GOT3 (cell line): ENCODE results near the gene PITPNM3.

Experiments
- DNase-seq: peaks from one replicate; lab custom pipeline; 2025; ENCODE audit warnings: mixed read lengths; lab: John Stamatoyannopoulos, UW

PITPNM3 gene

DNA sequence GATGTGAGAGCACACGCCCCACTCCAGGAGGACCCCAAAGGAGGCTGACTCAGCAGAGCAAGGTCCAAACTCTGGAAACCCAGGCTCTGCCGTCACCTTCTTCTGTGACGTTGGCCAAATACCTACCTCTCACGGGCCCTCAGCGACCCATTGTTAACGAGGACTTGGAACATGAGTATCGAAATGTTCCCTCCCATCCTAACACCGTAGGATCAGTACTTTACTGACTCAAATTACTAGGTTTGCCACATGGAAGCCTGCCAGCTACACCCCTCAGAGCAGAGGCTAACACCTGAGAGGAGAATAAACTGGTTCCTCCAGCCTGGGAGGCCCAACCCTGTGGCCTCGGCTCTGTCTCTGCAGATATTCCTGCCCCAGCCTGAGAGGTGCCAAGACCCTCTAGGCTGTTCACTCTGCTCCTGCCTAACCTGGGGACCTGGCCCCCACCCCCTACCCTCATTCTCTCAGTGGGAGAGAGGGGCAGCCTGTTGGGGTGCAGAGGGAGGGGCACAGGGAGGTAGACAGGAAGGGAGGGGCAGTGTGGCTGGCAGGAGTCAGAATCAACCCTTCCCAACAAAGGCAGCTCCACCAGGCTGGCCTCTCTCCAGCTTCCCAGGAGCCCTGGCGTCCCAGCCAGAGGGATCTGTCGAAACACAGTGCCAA, 4.4 kb downstream of the PITPNM3 start:
- no peak for DNase-seq

DNA sequence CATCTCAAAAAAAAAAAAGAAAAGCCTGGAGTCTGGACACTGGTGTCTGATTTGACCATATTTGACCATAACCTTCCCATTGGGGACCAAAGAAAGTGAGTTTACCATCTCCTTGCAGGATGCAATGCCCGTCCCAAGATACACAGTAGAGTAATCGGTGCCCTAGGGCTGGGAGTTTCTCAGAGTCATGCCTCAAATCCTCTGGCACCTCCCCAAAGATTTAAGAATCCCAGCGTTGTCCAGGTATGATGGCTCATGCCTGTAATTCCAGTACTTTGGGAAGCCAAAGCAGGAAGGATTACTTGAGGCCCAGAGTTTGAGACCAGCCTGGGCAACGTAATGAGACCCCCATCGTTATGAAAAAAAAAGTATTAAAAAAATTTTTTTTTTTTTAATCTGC, 5.0 kb downstream of the PITPNM3 start:
- DNase-seq: no peak

DNA sequence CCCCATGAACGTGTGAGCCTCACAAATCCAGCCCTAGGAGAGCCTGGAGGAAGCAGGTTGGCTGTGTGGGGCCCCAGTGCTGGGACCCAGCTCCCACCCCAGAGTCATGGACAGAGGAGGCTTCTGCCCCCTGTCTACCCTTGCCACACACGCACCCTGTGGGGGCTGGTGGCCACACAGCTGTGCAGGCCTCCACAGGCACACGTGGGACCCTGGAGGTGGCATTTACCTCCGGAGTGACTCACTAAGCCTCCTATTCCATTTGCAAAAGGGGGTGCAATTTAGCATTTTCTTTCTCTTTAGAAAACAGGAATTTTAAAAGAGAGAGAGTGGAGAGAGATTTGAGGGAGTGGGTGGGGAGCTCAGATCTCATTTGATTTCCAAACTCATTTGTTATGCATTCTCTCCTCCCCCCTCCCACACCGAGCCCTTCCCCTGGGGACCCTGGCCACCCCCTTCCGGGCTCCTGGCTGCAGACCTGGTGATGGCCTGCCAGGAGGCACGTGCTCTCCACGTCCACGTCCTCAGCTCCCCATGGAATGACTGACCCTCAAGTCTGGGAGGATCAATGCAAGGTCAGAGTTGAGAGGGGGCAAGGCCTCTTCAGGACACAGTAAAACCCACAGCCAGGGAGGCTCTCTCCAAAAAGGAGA, 6.8 kb downstream of the PITPNM3 start:
- no peak for DNase-seq

DNA sequence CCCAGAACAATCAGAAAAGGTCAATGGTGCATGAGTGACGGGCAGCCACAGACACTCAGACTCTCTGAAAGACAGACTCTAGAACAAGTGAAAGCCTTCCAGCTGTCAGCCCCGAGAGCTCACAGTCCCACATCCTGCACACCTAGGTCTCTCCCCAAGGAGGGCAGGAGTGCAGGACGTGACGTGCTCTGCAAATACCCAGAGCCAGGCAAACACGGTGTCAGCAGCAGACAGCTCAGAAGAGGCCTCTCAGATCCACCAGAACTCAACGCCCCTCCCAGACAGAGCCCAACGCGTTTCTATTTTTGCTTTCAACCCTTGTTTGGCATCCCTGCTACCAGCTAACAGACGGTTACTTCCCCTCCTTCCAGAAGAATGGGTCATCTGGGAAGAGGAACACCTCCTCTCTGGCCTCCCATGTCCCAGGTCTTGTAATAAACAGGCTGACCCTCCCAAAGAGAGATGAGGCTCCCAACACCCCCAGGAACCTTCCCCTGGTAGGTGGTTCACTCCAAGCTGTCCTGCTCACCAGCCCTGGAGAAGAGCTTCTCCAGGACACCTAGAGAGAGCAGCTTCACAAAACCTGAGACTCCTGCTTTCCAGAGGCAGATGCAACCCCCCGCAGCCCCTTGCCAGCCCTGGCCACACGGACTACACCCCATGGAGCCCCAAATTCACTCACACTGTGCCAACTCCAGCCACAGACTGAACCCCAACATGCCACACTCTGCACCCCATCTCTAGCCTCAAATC, 7.6 kb downstream of the PITPNM3 start:
- no peak for DNase-seq

DNA sequence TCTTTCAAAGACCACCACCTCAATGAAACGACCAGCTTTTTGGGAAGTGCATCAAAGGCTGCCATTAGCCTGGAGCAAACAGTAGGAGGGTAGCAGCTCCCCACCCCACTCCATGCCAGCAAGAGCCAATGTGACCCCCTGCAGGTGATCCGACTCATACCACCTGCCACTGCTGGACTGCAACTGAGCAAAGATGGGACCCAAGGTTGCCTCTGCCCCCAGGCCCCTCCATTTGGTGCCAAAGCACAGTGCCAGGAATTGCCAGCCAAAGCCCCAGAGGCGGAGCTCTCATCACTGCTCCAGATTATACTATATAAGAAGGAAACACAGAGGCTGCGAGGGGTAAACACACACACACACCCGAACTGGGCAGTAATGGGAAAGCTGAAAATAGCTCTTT, 8.3 kb downstream of the PITPNM3 start:
- DNase-seq: no peak

DNA sequence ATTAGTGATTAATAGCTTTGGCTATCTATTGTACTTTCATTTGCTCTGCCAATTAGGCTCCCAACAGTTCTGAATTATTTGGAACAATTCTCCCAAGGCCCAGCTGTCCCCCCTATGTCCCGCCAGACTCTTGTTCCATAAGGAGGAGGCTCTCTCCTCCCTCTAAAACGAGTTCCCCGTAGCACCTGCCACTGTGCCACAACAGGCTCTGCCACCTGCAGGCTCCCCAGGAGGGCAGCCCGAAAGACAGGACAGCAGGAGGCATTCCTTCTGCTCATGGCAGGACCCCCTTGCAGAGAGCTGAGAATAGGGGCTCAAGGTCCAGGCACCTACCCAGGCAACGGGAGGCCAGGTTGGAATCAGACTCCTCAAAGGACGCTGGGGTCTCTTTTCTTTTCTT, 9.0 kb downstream of the PITPNM3 start:
- DNase-seq: no peak

DNA sequence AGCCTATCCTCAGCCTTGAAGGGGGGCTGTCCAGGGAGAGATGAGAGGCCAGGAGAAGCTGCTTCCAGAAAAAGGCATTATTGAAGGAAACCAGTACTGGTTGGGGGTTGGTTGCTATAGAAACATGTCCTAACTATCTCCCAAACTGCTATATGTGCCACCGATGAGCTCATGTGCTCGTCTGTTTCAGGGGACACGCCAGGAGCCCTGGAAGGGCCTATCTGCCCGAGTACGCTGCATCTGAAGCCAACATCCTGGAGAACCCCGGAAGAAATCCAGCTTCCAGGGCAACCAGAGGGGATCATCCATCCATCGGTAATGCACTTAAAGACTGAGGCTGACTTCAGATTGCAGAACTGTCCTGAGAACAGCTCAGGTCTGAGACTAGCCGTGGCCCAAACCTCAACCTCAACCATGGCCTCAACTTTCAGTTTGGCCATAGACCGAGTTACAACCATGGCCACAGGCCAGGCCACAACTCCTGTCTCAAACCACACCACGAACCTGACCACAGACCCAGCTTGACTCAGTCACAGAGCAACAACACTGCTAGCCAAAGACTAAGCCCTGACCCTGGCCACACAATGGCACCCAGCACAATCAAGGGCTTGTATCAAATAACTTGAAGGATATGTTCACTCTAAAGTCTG, 10.2 kb downstream of the PITPNM3 start:
- no peak for DNase-seq

DNA sequence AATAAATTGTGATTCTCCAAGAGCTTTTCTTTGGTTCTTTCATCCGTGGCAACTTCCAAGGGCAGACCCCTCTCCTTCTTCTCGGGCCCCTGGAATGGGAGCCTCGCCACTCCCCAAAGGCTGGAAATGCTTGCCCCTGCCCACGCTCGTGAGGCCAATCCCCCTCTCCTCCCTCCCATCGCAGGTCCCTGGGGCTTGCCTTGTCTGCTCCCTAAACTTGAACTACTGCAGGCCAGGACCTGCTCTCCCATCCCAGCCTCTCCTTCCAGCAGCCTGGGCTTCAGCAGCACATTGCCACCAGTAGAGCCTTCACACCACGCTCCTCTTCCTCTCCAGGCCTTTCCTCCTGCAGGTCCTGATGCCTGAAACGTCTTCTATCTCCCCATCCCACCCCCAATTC, 11.1 kb downstream of the PITPNM3 start:
- no peak for DNase-seq

DNA sequence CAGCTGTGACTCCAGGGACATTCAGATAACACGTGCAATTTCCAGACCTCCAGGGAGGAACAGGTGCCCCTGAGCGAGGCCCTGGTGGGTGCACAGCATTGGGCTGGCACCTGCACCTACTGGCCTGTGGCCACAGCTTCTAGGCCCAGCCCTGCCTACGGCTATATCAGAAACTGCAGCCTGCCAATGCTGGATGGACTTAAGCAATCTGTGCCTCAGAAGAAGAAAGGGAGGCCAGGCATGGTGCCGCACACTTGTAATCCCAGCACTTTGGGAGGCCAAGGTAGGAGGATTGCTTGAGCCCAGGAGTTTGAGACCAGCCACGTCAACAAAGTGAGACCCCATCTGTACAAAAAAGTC, 12.4 kb downstream of the PITPNM3 start:
- DNase-seq: no peak

DNA sequence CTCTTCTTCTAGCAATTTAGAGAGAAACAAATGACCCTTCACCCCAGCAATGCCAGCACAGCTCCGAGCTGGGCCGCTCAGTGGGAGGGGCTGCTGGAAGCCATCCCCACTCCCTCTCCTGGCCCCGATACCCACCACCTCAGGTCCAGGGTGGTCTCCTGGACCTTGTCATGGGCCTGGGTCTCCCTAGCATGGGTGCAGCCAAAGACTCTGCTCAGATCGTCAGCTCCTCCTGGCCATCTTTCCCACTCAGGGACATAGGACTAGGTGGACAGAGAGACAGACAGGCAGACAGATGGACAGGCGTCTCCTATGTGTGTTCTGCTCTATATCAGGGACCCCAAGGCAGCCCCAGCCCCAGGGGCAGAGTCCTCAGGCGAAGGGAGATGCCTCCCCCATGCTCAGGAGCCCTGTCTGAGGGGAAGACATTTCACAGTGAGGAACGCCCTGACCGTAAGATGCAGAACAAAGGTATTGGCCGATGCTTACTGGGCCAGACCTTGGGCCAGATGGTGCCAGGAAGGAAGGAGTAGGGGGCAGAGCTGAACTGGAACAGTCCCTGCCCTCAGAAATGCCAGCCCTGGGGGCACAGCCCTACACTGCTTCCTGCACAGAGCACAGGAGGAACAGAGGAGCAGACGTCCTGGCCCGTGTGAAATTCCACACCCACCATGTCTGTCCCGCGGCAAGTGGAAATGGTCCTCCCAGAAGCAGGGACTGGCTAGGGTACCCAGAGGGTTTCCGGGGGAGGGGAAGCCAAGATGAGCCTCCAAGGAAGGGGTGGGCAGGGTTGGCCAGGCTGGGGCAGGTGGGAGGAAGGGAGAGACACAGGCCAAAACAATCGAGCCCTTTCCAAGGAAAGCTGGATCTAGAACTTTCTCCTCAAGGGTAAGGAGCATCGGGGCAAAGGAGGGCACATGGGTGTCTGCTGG, 13.0 kb downstream of the PITPNM3 start:
- DNase-seq: no peak

DNA sequence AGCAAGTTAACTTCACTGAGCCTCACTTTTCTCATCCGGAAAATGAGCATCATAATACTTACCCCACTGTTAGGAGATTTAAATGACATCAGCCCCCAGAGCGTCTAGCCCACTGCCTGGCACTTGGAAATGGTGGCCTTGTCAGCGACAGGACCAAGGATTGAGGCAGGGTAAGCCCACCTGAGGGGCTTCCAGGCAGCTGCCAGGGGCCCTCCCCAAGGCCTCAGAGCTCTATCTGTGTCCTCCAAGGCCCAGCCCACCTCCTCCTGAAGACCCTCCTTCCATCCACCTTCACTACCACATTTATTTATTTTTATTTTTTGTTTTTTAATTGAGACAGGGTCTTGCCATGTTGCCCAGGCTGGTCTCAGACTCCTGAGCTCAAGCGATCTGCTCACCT, 13.8 kb downstream of the PITPNM3 start:
- no peak for DNase-seq

DNA sequence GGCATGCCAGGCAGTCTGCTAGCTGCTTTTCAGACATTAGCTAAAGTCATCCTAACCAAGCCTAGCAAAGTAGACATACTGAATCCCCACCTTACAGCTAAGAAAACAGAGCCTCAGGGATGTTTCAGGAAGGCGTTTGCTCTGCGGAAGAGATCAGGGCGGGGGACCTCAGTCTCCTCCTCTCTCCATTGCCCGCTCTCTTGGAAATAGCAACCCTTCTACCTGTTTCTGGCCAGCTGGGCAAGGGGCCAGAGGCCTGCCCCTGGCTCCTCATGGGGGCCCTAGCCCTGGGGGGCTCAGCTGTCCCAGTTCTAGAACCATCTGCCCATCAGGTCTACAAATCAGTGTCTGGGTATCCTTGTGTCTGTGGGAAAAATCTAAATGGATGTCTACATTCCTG, 14.5 kb downstream of the PITPNM3 start:
- DNase-seq: no peak

DNA sequence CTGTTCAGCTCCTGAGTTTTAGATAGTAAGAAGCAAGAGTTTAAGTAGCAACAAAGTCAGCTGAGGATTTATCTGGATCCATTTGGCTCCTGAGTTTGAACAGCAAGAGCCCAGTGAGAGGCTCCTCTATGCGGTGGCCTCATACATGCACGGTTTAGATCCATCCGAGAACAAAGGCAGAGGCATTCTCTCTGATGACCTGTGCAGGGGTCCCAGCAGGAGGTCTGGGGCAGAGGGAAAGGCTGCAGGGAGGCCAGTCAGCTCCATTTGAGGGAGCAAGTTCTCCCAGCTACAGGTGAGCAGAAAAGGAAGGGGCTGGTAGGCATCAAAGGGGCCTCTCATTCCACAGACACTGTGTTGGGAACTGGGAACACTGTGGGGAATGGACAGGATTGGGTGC, 16.5 kb downstream of the PITPNM3 start:
- DNase-seq: no peak

DNA sequence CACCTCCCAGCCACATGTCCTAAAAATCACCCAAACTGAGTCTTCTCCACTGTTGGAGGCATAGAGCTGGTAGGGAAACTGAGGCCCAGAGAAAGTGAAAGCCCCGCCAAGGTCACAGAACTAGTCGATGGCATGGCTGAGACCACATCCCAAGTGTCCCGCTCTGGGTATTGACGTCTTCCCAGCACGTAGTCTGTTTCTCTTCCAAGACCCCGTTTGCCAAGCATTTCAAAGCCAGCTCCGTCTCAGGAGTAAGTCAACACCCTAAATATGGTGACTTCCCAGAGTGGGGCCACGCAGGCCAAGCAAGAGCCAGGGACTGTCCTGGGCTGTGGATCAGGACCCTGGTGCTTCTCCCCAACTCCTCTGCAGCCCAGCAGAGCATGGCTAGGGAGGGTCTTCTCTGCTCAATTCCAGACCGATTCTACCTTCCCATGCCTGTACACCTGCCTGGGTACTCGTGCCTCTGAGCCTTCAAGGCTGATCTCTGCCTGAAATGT, 19.7 kb downstream of the PITPNM3 start:
- no peak for DNase-seq

DNA sequence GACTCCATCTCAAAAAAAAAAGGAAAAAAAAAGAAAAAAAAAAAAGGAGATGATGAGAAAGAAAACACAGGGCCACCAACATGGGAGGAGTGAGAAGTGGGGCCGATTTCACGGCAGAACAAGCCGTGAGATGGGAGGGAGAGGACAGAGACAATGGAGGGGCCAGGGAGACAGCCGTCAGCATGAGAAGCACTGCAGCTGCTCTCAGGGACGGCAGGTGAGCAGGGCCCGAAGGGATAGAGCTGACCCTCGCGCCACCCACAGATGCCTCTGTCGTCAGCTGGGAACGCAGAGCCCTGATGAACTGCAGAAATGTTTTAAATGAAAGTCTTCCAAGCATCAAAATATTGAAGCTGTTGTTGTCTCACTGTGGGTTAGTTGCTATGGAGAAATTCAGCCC, 20.3 kb downstream of the PITPNM3 start:
- no peak for DNase-seq

DNA sequence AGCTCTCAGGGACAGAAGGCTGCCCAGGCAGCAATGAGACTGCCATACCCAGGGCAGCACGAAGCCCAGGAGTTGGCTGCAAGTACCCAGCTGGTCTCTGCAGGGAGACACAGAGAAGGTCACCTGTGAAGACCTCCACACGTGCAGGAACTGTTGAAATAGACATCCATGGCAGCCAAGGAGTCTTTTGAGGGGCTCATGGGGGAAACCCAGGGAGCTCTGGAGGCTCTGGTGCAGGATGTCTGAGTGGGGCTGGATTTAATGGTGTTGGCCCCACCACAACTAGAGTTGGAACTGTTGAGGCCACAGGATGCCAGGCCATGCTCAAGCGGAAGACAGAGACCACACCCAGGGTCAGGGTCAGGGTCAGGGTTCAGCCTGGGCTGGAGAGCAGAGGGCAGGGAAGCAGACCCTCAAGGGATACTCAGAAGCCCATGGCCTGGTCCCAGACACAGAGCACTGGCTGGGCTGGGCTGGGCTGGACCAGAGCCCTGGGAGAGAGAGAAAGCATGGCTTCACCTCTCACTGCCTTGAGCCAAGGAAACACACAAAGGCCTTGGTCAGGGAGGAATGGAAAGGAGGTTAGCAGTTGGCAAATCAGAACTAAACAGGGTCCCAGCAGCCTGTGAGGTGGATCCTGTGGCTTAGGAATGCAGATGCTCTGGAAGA, 21.4 kb downstream of the PITPNM3 start:
- DNase-seq: no peak

DNA sequence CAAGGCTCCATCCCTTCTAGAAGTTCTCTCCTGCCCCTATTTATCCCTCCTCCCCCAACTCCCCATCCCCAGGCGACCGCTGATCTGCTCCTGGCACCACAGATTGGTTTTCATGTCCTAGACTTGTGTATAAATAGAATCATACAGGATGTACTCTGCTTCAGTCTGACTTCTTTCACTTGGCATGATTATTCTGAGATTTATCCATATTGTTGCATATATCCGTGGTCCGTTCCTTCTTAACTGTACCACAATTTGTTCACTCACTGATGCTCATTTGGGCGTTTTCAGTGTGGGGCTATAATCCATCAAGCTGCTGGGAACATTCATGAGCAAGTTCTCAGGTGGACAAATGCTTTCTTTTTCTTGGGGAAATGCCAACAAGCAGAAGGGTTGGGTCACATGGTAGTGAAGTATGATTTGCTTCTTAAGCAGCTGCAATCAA, 23.9 kb downstream of the PITPNM3 start:
- no peak for DNase-seq

DNA sequence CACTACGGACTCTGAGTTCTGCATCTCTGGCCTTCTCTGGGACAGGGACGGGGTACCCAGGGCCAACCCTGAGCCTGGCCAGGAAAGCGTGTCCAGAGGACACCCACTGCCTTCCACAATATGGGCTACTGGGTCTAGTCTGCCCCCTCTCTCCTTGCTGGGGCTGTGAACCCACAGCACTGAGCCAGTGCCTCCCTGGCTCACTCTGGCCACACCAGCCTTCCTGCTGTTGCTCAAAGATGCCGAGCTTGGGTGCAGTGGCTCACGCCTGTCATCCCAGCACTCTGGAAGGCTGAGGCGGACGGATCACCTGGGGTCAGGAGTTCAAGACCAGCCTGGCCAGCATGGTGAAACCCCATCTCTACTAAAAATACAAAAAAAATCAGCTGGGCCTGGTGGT, 24.8 kb downstream of the PITPNM3 start:
- DNase-seq: no peak

DNA sequence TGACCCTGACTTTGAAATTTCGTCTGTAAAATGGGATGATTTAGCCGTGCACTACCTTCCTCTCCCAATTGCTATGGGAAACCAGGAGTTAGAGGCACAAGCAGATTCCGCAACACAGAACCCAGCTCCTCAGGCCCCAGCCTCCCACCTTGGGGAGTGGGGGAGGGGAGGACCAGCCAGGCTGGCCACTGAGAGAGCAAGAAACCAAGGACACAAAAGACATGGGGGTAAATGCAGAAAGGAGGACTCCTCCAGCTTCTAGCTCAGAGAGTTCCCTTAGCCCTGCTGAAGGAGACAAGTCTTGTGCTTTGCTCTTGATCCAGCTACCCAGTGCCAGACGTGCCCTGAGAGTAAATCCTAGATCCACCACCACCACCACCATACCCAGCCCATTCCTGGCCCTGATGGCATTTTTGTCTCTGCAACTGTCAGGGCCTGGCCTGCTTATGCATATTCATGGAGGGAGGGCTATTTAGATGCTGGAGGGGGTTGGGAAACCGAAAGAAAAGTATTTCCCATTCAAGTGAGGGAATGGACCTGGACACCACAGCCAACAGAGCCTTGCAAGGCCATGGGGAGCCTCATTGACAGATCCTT, 25.9 kb downstream of the PITPNM3 start:
- DNase-seq: no peak

DNA sequence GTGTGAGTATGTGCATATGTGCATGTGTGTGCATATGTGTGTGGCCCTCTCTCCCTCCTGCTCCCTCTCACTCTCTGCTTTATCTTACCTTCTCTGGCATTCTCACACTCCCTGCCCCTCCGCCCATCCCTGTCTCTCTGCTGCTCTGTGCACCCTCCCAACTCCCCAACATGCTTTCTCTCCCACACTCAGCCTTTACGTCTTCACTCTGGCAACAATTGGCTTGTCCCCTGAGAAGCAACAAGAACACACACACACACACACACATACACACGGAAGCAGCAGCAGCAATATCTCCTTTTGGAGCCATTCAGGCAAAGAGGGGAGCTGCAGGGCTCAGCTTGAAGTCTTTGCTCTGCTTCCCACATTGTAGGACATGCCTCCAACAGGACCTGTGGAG, 27.8 kb downstream of the PITPNM3 start:
- DNase-seq: no peak
